Adrenal gland (tissue), 5 donors: ENCODE results near the gene COPZ1.

Experiments used
- CTCF ChIP-seq, 6 experiments: fragments of 450-650 bp in 4 of 6; fragments of 200-600 bp in 2 of 6; sonication (generic) in 1 of 6; IDR thresholded peaks; 1 replicate in 5 of 6; 2 replicates in 1 of 6; pipeline versions ENCODE4 v1.5.1 to v1.8.0; 2016 to 2021; ENCODE audit warnings: antibody characterized with exemption in 6 of 6, mild to moderate bottlenecking in 2 of 6, moderate library complexity in 1 of 6
- POLR2A ChIP-seq, 2 donors: fragments of 450-650 bp; IDR thresholded peaks; one replicate each; pipeline ENCODE4 v1.6.1; 2017; ENCODE audit warnings: antibody characterized with exemption in 2 of 2, mild to moderate bottlenecking in 2 of 2, moderate library complexity in 1 of 2
- donor health status: DM: no; HTN: no; CAD: no.

GRCh38 chr12:54280468-54281260, 44.3 kb upstream of the COPZ1 start, which contains the start of gene HNRNPA1:
- no peak for TF ChIP-seq CTCF (IDR thresholded peaks at IDR 0.05)
- peak; percentile 97 to 99 for TF ChIP-seq POLR2A (IDR thresholded peaks at IDR 0.05)
